Activated CD4-positive, alpha-beta T cell treated with anti-CD3 and anti-CD28 coated beads, Interleukin-2, Interleukin-6, amounts not matched to agents 100 ng/mL and 50 ng/mL, durations not matched to agents 16 hours and 8 hours (primary cell): ENCODE results near the gene PIR.

Experiments
- DNase-seq: peaks from one replicate; pipeline ENCODE4 v3.0.0-alpha.2; 2020

PIR gene

DNA sequence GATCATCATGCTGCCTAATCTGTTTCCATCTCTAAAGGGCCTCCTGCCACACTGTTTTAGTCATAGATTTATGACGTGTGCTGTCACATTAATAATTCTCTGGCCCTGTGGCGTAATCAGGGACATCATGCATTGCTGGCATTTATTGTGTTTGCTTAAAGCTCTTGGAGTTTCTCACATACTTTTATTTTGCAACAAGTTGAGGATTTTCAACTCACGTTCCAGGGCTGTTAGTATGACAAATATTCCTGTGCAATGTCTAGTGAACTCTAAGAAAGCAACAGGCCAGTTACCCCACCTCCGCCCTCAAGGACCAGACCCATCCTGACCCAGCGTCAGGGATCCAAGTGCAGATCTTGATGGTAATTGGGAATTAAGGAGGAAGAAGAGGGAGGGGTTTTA lies 150.1 kb downstream of the PIR start:
- no peak for DNase-seq

DNA sequence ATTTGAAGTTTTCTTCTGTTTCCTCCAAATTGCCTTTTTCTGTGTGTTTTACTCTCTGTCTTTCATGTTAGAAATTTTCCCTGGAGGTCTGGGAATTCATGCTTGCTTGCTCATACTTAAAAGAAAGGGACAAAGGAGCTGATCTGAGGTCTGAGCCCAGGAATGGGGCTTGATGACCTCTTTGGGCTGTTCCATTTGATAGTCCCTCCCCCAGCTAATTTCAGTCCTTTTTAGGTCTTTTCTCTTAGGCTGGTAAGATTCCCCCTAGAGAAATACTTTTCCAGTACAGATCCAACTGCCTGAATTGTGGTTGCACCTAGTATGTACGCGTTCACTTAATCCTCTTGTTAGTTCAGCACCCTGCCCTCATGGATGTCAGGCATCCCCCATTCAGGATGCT lies 152.3 kb downstream of the PIR start:
- DNase-seq, result no peak

DNA sequence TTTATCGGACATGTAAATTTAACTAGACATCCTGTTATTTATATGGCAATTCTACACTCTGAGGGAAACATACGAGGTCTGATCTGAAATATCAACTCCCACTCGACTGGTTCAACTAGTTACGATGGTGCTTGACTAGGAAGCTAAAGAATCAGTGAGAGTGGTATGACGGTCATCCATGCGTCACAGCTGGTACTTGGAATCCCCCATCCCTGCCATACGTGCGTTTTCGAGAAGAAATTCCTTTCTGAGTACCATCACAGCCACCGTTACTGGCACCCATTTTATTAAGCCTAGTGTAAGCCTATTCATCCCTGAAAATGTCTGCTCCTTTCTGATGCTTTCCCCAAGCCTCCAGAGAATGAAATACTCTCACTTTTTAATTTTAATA lies 157.1 kb downstream of the PIR start:
- DNase-seq, result peak; percentile 10

DNA sequence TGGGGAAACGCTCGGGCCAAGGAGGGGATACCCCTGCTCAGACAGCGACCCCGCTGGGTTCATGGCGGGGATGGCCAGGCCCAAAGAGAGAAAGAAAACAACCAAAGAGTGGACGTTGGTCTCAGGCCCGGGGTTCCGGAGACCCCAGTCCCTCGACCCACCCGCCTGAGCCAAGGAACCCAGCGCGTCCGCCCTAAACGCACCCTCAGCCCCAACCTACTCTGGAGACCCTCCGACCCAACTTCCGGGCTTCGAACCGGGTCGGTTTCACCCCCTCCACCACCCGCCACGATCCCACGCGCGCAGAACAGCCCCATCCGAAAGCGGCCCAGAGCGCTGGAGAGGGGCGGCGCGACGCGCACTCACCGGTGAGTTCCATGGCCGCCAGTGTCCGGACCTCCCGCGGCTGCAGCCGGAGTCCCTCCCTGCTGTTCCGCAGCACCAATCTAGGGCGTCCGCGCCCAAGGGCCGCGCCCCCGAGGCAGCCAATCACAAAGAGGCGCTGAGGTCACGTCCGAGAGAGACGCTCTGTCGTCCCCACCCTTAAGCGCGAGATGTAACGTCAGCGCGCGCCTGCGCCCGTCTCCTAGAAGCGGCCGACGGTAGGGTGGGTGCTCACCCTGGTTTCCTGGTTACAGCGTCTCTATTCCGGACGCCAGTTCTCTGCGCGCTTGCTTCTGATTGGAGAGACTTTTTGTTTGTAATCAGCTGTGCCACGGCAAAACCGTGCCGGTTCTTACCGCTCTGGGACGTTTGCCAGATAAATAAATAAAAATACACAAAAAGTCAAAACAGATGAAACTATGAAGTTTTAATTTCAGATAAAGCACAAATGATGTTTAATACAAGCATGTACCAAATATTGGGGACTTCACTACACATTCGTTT lies 157.8 kb downstream of the PIR start, which contains the start of gene PIGA:
TSS of gene PIGA (minus strand) at position 389 of the 888 bp plus-strand sequence. CDS start 3,593 bp downstream, outside the sequence.
- peak; percentile 94 for DNase-seq
